Measurements from ENCODE around the gene IGFBP1. TPM values are rescaled to one million over a fixed set of nuclear protein-coding genes. Genes with fewer than 3 reads are reported as not detected.
A peak's percentile ranks its signal among the peaks of the same experiment; 100 is the strongest.

Gene IGFBP1
- total RNA-seq, 6 donors from 2014 or later: 0.17 to 0.23 TPM; not detected in 4

DNA sequence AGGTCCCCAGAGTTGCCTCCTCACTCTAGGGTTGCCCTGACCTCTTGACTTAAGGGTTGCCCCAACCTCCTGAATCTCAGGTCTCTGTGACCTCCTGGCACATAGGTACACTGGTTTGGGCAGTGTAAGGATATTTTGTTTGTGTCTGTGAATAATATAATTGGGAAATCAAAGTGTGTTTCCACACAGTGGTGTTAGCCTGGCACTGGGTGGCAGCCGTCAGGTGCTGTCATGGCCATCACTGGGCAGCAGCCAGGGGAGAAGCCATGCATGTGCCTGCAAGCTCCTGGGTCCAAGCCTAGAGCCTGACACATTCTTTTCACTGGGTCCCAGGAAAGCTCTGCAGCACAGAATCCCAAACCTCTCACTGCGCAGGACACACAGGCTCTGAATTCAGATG is 11.8 kb upstream of the IGFBP1 start:
- WGBS, 2 donors: 96 to 100% methylated on average over 1 to 2 of the region's 2 CpGs
- H3K9me3 ChIP-seq: peaks cover 0 to 9% (median 7%) of the 10 kb centered on the region in 4 donors
- no peak for ATAC-seq (ENCODE audit: low FRiP score in 2 of 2)
- H3K27ac ChIP-seq: no peak overlapping the region
- no peaks in the 10 kb centered on the region for H3K36me3 ChIP-seq
- TF ChIP-seq CTCF (IDR thresholded peaks at IDR 0.05) (no peak), POLR2A (IDR thresholded peaks at IDR 0.05) (no peak), EP300 (IDR thresholded peaks at IDR 0.05) (no peak), POLR2AphosphoS5 (IDR thresholded peaks at IDR 0.05) (no peak)
- no peaks in the 10 kb centered on the region for H3K4me1 ChIP-seq
- no peak for DNase-seq
- H3K27me3 ChIP-seq: no peaks in the 10 kb centered on the region
- no peak overlapping the region for H3K4me3 ChIP-seq

- TF ChIP-seq POLR2A (IDR thresholded peaks at IDR 0.05) (no peak), CTCF (IDR thresholded peaks at IDR 0.05) (no peak), POLR2AphosphoS5 (IDR thresholded peaks at IDR 0.05) (no peak), EP300 (IDR thresholded peaks at IDR 0.05) (no peak)
These were observed 9.7 kb upstream of the IGFBP1 start for GRCh38 chr7:45878457-45879144.

DNA sequence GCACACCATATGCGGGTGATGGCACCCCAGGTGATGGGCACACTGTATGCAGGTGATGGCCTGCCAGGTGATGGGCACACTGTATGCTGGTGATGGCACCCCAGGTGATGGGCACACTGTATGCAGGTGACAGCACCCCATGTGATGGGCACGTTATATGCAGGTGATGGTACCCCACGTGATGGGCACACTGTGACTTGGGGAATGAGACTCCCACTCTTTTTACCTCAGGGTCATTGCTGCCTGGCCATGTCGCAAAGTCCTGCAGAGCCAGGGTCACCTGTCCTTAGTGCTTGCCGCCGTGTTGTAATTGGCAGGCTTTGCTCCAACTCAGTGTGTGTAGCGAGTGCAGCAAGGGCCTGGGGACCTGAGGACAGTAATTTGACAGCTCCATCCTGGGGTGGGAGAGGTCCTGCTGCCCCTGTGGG is 7.8 kb upstream of the IGFBP1 start:
- H3K36me3 ChIP-seq: no peaks in the 10 kb centered on the region
- no peaks in the 10 kb centered on the region for H3K4me1 ChIP-seq
- no peak overlapping the region for H3K27ac ChIP-seq
- WGBS, 2 donors: 90 to 98% methylated on average over 4 to 7 of the region's 7 CpGs
- no peaks in the 10 kb centered on the region for H3K27me3 ChIP-seq
- no peak overlapping the region for H3K4me3 ChIP-seq
- ATAC-seq (ENCODE audit: low FRiP score in 2 of 2) (peak in 1 of 2 donors; percentile 36), DNase-seq (no peak)
- H3K9me3 ChIP-seq: peaks cover 0 to 9% (median 7%) of the 10 kb centered on the region in 4 donors
- TF ChIP-seq CTCF (IDR thresholded peaks at IDR 0.05): no peak
- TF ChIP-seq EP300 (IDR thresholded peaks at IDR 0.05): no peak
- no peak for TF ChIP-seq POLR2A (IDR thresholded peaks at IDR 0.05)
- TF ChIP-seq POLR2AphosphoS5 (IDR thresholded peaks at IDR 0.05): no peak

More at GRCh38 chr7:45878457-45879144, 9.7 kb upstream of the IGFBP1 start:
- no peak overlapping the region for H3K4me3 ChIP-seq
- WGBS, 2 donors: 55 to 66% methylated on average over 2 to 3 of the region's 3 CpGs
- no peak overlapping the region for H3K27ac ChIP-seq
- ATAC-seq (ENCODE audit: low FRiP score in 2 of 2) (no peak), DNase-seq (no peak)
- no peaks in the 10 kb centered on the region for H3K27me3 ChIP-seq
- H3K4me1 ChIP-seq: no peaks in the 10 kb centered on the region
- H3K9me3 ChIP-seq: peaks cover 0 to 9% (median 7%) of the 10 kb centered on the region in 4 donors
- no peaks in the 10 kb centered on the region for H3K36me3 ChIP-seq

DNA sequence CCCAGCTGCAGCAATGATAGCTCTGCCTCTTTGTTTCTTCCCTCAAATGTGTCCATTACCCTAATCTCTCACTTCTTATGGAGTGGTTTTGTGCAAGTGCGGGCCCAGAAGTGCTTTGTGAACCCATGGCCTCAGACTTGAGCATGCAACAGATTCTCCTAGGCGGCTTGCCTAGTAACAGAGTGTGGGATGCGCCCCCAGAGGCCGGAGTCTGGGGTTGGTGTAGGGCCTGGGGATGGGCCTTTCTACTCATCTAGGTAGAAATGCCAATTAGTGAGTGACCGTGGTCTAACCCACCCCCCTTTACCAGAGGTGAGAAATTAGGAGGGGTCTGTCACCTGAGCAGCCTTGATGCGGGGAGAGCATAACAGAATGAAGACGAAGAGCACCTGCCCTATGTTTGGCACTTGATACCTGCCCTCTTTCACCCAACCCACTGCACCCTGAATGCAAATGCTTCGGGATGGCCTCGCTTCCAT is 7.0 kb upstream of the IGFBP1 start:
- H3K4me3 ChIP-seq: no peak overlapping the region
- DNase-seq: no peak
- no peak overlapping the region for H3K27ac ChIP-seq
- H3K27me3 ChIP-seq: no peaks in the 10 kb centered on the region
- WGBS, 2 donors: 87 to 93% methylated on average over 6 to 9 of the region's 9 CpGs
- no peak for ATAC-seq (ENCODE audit: low FRiP score in 2 of 2)
- TF ChIP-seq EP300 (IDR thresholded peaks at IDR 0.05) (no peak), POLR2AphosphoS5 (IDR thresholded peaks at IDR 0.05) (no peak), CTCF (IDR thresholded peaks at IDR 0.05) (no peak), POLR2A (IDR thresholded peaks at IDR 0.05) (no peak)
- H3K9me3 ChIP-seq: peaks cover 0 to 9% (median 7%) of the 10 kb centered on the region in 4 donors
- H3K36me3 ChIP-seq: no peaks in the 10 kb centered on the region
- no peaks in the 10 kb centered on the region for H3K4me1 ChIP-seq

All from upper lobe of left lung (tissue), 6 donors.